GDM1 (cell line): ENCODE results near the gene MYEOV.

Experiments
- DNase-seq: peaks from one replicate; lab custom pipeline; 2025; lab: John Stamatoyannopoulos, UW

Gene MYEOV

DNA sequence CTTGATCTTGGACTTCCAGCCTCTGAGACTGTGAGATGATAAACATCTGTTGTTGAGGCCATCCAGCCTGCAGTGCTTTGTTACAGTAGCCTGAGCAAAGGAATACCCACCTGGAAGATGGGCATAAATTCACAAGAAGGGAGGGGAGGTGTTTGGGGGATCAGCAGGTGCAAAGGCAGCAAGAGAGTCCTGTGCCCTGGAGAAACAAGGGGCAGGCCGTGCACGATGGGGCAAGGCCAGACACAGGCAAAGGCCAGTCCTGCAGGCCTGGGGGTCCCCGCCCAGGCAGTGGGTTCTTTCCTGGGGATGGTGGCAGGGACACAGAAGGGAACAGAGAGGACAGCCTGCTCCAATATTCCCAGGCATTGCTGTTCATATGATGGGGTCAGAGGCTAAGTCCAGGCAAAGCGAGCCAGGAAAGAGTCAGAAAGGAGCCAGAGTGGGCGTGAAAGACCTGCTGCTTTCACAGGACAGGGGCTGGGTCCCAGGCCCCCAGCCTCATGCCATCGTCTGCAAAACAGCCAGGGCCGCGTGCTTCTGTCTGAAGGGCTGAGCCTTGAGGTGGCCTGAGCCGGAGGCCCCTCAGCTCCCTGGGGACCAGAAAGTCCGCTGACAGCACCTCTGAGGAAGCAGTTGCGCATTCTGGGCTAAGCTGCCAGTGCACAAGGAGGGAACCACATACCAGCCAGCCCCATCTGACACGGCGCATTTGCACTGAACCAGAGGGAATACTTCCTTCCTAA is 48.8 kb downstream of the MYEOV start:
- no peak for DNase-seq

GRCh38 chr11:69343401-69344321 is 49.7 kb downstream of the MYEOV start:
- no peak for DNase-seq

DNA sequence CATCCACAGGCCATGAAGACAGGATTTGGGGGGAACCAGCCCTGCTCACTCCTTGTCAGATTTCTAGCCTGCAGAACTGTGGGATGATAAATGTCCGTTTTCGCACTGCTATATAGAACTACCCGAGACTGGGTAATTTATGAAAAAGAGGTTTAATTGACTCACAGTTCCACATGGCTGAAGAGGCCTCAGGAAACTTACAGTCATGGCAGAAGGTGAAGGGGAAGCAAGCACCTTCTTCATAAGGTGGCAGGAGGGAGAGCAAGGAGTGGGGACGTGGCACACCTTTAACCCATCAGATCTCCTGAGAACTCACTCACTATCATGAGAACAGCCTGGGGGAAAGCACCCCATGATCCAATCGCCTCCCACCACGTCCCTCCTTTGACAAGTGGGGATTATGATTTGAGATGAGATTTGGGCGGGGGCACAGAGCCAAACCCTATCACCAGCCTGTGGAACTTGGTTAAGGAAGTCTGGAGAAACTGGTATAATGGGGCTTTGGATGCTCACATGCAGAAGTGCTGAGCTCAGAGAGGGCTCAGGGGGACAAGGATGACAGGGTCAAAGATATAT is 50.7 kb downstream of the MYEOV start:
- DNase-seq = no peak
